Progenitor cell of endocrine pancreas (in vitro differentiated cells): Measurements from ENCODE around the gene ACVR2B. TPM values are rescaled to one million over a fixed set of nuclear protein-coding genes. Genes with fewer than 3 reads are reported as not detected.

Source experiments
- DNase-seq: peaks from one replicate; pipeline ENCODE4 v3.0.0; 2021; ENCODE audit warnings: low spot score; ENCODE audit not compliant: unreplicated experiment
- H3K27ac Mint-ChIP-seq: 2 replicates; pipeline ENCODE4 v1.8.0; 2021; ENCODE audit warnings: mild to moderate bottlenecking, moderate library complexity, mixed read lengths
- H3K27me3 Mint-ChIP-seq: 2 replicates; pipeline ENCODE4 v1.8.0; 2021; ENCODE audit warnings: mixed read lengths
- H3K36me3 Mint-ChIP-seq: 2 replicates; pipeline ENCODE4 v1.8.0; 2022; ENCODE audit warnings: mixed read lengths; ENCODE audit not compliant: insufficient read depth
- H3K4me1 Mint-ChIP-seq: 2 replicates; pipeline ENCODE4 v1.8.0; 2021; ENCODE audit warnings: low read depth, mixed read lengths
- H3K4me3 Mint-ChIP-seq: 2 replicates; pipeline ENCODE4 v1.8.0; 2021; ENCODE audit warnings: low read depth, mild to moderate bottlenecking, moderate library complexity, mixed read lengths
- H3K9me3 Mint-ChIP-seq: 2 replicates; pipeline ENCODE4 v1.8.0; 2021; ENCODE audit warnings: low read depth, mixed read lengths
- total RNA-seq: library from RNA; stranded (reverse); gene quantifications from 2 replicates; pipeline ENCODE4 v1.2.1, GENCODE V29; 2021
- TF ChIP-seq, protein P1 (sequence below): fragments of 200-600 bp; sonication (generic); IDR thresholded peaks from one replicate; pipeline ENCODE4 v1.5.0; 2021; ENCODE audit warnings: antibody characterized with exemption, mild to moderate bottlenecking; ENCODE audit not compliant: unreplicated experiment

Gene ACVR2B
- total RNA-seq, 1 donor from 2014 or later, result 83.9 TPM

DNA sequence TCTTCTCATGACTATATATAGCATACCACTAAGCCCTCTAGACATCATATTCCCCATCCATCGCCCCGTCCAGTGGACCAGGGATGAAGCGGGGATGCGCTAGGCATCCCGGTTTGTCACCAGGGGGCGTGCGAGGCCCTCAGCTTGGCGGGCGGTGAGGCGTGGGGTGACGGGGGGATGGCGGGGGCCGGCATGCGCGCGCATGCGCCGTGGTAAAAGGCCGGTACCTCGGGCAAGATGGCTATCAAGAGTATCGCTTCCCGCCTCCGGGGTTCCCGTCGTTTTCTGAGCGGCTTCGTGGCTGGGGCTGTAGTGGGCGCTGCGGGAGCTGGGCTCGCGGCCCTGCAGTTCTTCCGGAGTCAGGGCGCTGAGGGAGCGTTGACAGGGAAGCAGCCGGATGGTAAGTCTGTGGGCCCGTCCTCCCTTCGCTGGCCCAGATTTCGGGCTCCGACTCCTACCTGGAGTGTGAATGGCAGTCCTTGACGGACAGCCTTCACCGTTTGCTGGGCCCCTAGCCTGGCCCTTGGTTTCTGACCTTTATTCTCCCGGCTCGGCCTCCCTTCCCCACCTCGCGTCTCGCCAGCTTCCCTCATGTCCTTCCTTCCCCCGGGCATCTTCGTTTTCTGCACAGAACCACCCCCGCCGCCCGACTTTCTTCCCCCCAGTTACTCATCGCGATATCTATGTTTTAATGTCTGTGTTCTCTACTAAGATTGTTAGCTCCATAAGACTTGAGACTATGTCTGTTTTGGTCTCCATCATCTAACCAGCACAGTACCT lies 42.6 kb downstream of the ACVR2B start, which contains the start of gene EXOG:
EXOG (plus strand) TSS at position 210 of the 780 bp plus-strand sequence; CDS start at position 238, 28 bp downstream.
- Mint-ChIP-seq H3K4me3 (peak within 1 kb of the TSS; percentile 87), H3K9me3 (no peaks in the 10 kb centered on the region), H3K36me3 (peaks cover 2% of the 10 kb centered on the region), H3K27me3 (no peaks in the 10 kb centered on the region), H3K27ac (peak within 1 kb of the TSS; percentile 91), H3K4me1 (peaks cover 4% of the 10 kb centered on the region)
- TF ChIP-seq, protein P1, sequence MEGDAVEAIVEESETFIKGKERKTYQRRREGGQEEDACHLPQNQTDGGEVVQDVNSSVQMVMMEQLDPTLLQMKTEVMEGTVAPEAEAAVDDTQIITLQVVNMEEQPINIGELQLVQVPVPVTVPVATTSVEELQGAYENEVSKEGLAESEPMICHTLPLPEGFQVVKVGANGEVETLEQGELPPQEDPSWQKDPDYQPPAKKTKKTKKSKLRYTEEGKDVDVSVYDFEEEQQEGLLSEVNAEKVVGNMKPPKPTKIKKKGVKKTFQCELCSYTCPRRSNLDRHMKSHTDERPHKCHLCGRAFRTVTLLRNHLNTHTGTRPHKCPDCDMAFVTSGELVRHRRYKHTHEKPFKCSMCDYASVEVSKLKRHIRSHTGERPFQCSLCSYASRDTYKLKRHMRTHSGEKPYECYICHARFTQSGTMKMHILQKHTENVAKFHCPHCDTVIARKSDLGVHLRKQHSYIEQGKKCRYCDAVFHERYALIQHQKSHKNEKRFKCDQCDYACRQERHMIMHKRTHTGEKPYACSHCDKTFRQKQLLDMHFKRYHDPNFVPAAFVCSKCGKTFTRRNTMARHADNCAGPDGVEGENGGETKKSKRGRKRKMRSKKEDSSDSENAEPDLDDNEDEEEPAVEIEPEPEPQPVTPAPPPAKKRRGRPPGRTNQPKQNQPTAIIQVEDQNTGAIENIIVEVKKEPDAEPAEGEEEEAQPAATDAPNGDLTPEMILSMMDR, result peak; percentile 84
- peak; percentile 97 for DNase-seq

DNA sequence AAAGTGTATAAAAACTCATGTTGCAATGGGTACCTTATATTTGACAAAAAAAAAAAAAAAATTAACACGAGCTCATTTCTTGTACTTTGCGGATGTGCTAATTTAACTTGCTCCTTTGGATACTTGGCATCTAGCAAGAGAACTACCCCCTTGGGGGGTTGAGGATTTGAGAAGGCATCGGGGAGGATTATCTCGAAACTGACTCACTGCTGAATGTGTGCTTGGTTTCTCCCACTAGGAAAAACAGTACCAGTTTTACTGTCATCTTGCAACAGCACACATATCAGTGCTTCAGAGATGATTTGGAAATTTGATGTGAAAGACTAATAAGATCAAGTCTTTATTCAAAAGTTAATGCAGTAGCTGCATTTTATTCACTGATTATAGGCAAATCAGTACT lies 43.3 kb downstream of the ACVR2B start:
- Mint-ChIP-seq H3K9me3 (no peaks in the 10 kb centered on the region), H3K4me1 (peaks cover 4% of the 10 kb centered on the region), H3K27ac (no peak overlapping the region), H3K27me3 (no peaks in the 10 kb centered on the region), H3K4me3 (peak overlapping the region; percentile 87), H3K36me3 (peaks cover 2% of the 10 kb centered on the region)
- TF ChIP-seq, protein P1, result no peak
- DNase-seq, result no peak

DNA sequence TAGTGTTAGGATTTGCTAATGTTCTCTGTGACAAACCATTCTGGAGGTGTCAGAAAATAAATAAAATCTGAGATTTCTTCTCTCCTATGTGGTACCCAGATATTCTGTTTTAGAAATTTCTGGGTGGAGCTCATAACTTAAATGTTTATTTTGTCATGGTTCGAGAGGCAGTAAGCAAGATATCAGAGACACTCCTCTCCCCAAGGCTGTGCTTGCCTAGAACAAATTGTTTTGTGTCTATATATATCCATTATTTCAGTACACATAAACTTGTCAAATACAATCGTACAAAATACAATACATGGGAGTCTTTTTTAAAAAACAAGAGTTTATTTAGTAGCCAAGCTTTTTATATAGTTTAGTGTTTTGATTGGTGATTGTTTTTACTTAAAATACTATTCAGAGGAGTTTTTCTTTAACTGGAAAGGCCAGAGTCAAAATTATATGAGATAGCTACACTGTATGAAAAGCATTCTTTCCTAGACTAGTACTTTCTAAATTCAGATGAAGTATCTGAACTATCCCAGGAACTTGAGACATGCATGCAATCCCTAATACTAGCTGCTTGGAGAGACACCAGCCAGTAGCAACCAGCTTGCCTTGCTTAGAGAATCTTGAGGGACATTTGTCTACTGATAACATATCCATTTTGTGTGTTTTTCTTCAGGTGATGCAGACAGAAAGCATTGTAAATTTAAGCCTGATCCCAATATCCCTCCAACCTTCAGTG lies 47.2 kb downstream of the ACVR2B start:
- H3K27ac Mint-ChIP-seq, result no peak overlapping the region
- peaks cover 6% of the 10 kb centered on the region for H3K36me3 Mint-ChIP-seq
- peaks cover 4% of the 10 kb centered on the region for H3K4me1 Mint-ChIP-seq
- H3K4me3 Mint-ChIP-seq, result no peak overlapping the region
- DNase-seq, result no peak
- H3K9me3 Mint-ChIP-seq, result no peaks in the 10 kb centered on the region
- H3K27me3 Mint-ChIP-seq, result no peaks in the 10 kb centered on the region
- TF ChIP-seq, protein P1, result no peak

DNA sequence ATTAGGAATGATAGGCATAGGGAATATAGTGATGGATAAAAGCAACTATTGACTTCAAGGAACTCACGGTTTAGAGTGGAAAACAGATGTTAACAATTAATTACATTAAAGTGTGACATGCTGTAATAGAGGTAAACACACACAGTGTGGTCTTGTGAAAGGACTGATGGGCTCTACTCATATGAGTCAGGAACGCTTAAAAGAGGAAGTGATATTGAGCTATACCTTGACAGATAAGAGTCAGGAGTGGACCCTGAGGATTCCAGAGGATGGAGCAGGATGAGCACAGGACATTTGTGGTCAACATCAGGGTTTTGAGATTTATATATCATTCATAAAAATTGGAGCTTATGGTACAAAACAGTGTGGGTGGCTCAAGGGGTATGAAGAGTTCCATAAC lies 53.4 kb downstream of the ACVR2B start:
- Mint-ChIP-seq H3K4me3 (no peak overlapping the region), H3K9me3 (no peaks in the 10 kb centered on the region), H3K4me1 (no peaks in the 10 kb centered on the region), H3K27me3 (no peaks in the 10 kb centered on the region), H3K27ac (no peak overlapping the region), H3K36me3 (peaks cover 9% of the 10 kb centered on the region)
- DNase-seq, result no peak
- TF ChIP-seq, protein P1, result no peak

DNA sequence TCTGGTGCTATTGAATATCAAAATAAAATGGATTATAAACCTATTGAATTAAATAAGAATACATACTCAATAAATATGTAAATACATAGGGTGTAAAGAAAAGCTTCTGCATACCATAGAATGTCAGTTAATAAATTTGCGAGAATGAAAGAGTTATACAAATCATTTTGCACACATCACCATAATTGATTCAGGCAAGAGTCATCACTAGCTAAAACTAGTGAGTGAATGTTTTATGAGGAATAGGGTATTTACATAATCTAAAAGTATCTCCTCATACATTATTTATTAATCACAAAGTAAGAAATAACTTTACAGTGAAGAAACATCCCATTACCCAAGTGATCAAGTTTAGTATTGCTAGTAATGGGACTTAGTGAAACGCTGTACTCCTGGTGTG lies 56.0 kb downstream of the ACVR2B start:
- TF ChIP-seq, protein P1, result no peak

More for the DNA sequence above, 56.0 kb downstream of the ACVR2B start:
- no peaks in the 10 kb centered on the region for H3K27me3 Mint-ChIP-seq
- DNase-seq, result no peak
- no peak overlapping the region for H3K27ac Mint-ChIP-seq
- no peaks in the 10 kb centered on the region for H3K9me3 Mint-ChIP-seq
- no peaks in the 10 kb centered on the region for H3K4me1 Mint-ChIP-seq
- peaks cover 7% of the 10 kb centered on the region for H3K36me3 Mint-ChIP-seq
- no peak overlapping the region for H3K4me3 Mint-ChIP-seq
